ENCODE results near the gene KIZ.

The KIZ gene

GRCh38 chr20:21272679-21273078 is 146.8 kb downstream of the KIZ start:
- DNase-seq = no peak

- no peak for DNase-seq
Measured at GRCh38 chr20:21273755-21274386, 148.0 kb downstream of the KIZ start.

- DNase-seq = no peak
Measured at GRCh38 chr20:21278829-21279228, 152.9 kb downstream of the KIZ start.

GRCh38 chr20:21279706-21280521 is 154.0 kb downstream of the KIZ start:
- no peak for DNase-seq

- no peak for DNase-seq
Measured at GRCh38 chr20:21280522-21281016, 154.7 kb downstream of the KIZ start.

GRCh38 chr20:21286775-21287174 is 160.9 kb downstream of the KIZ start:
- DNase-seq = no peak

GRCh38 chr20:21288587-21289370 is 162.9 kb downstream of the KIZ start:
- DNase-seq = no peak

GRCh38 chr20:21289651-21290050 is 163.8 kb downstream of the KIZ start:
- no peak for DNase-seq

GRCh38 chr20:21291026-21291425 is 165.1 kb downstream of the KIZ start:
- DNase-seq = no peak

GRCh38 chr20:21294755-21295154 is 168.9 kb downstream of the KIZ start:
- DNase-seq = no peak
